H9 (cell line): ENCODE results near the gene ESRP2. TPM values are rescaled to one million over a fixed set of nuclear protein-coding genes. Genes with fewer than 3 reads are reported as not detected.

ENCODE experiments used
- DNase-seq: peaks from one replicate; pipeline ENCODE4 v3.0.0-alpha.2; 2017
- H2AFZ ChIP-seq: one replicate; pipeline ENCODE4 v1.6.1; 2013; ENCODE audit warnings: mild to moderate bottlenecking, low read length, control low read depth, moderate library complexity
- H2AK5ac ChIP-seq: 2 replicates; pipeline ENCODE4 v1.6.1; 2013; ENCODE audit warnings: low read length, control low read depth, mixed read lengths; ENCODE audit not compliant: insufficient read length
- H2BK120ac ChIP-seq: one replicate; pipeline ENCODE4 v1.6.1; 2013; ENCODE audit warnings: low read depth, mild to moderate bottlenecking, low read length, control low read depth, inconsistent platforms; ENCODE audit not compliant: poor library complexity, severe bottlenecking
- H2BK12ac ChIP-seq: 2 replicates; pipeline ENCODE4 v1.6.1; 2013; ENCODE audit warnings: low read length, control low read depth, mixed read lengths, low read depth; ENCODE audit not compliant: insufficient read length
- H2BK15ac ChIP-seq: 2 replicates; pipeline ENCODE4 v1.6.1; 2013; ENCODE audit warnings: low read depth, low read length, control low read depth
- H2BK20ac ChIP-seq: one replicate; pipeline ENCODE4 v1.6.1; 2013; ENCODE audit warnings: low read depth, mild to moderate bottlenecking, low read length, control low read depth, inconsistent platforms; ENCODE audit not compliant: poor library complexity, severe bottlenecking
- H2BK5ac ChIP-seq: 2 replicates; pipeline ENCODE4 v1.6.1; 2013; ENCODE audit warnings: low read length, control low read depth, mixed read lengths; ENCODE audit not compliant: insufficient read length
- H3K14ac ChIP-seq: 2 replicates; pipeline ENCODE4 v1.6.1; 2013; ENCODE audit warnings: low read length, control low read depth; ENCODE audit not compliant: insufficient read depth
- H3K18ac ChIP-seq: 2 replicates; pipeline ENCODE4 v1.6.1; 2013; ENCODE audit warnings: low read depth, mild to moderate bottlenecking, mixed read lengths, low read length, control low read depth; ENCODE audit not compliant: insufficient read length
- H3K23ac ChIP-seq: 2 replicates; pipeline ENCODE4 v1.6.1; 2013; ENCODE audit warnings: low read length, control low read depth, mixed read lengths, low read depth; ENCODE audit not compliant: insufficient read length
- H3K23me2 ChIP-seq: 2 replicates; pipeline ENCODE4 v1.6.1; 2013; ENCODE audit warnings: low read depth, mild to moderate bottlenecking, mixed read lengths, low read length, control low read depth; ENCODE audit not compliant: insufficient read length, poor library complexity, severe bottlenecking
- H3K27ac ChIP-seq: 2 replicates; pipeline ENCODE4 v1.5.1; 2013; ENCODE audit warnings: low read length, control low read depth, mixed read lengths, low read depth; ENCODE audit not compliant: insufficient read length
- H3K27me3 ChIP-seq: 2 replicates; pipeline ENCODE4 v1.6.1; 2013; ENCODE audit warnings: low read length, control low read depth, inconsistent platforms; ENCODE audit not compliant: insufficient read depth
- H3K4ac ChIP-seq: 2 replicates; pipeline ENCODE4 v1.6.1; 2013; ENCODE audit warnings: low read depth, mild to moderate bottlenecking, control low read depth, inconsistent platforms, low read length, moderate library complexity
- H3K4me1 ChIP-seq: 2 replicates; pipeline ENCODE4 v1.6.1; 2013; ENCODE audit warnings: low read length, control low read depth, inconsistent platforms; ENCODE audit not compliant: insufficient read depth
- H3K4me2 ChIP-seq: 2 replicates; pipeline ENCODE4 v1.6.1; 2013; ENCODE audit warnings: low read length, control low read depth, mixed read lengths; ENCODE audit not compliant: insufficient read length, insufficient read depth
- H3K56ac ChIP-seq: 2 replicates; pipeline ENCODE4 v1.6.1; 2013; ENCODE audit warnings: low read depth, mild to moderate bottlenecking, mixed read lengths, low read length, control low read depth; ENCODE audit not compliant: insufficient read length
- H3K79me1 ChIP-seq: 2 replicates; pipeline ENCODE4 v1.6.1; 2013; ENCODE audit warnings: low read depth, mild to moderate bottlenecking, moderate library complexity, low read length, control low read depth, inconsistent platforms; ENCODE audit not compliant: insufficient read depth, poor library complexity, severe bottlenecking
- H3K79me2 ChIP-seq: 2 replicates; pipeline ENCODE4 v1.6.1; 2013; ENCODE audit warnings: low read length, control low read depth, inconsistent platforms; ENCODE audit not compliant: insufficient read depth
- H3K9ac ChIP-seq: 2 replicates; pipeline ENCODE4 v1.6.1; 2013; ENCODE audit warnings: low read length, control low read depth, mixed read lengths; ENCODE audit not compliant: insufficient read length; ENCODE audit errors: extremely low read depth
- H3K9me3 ChIP-seq: one replicate; pipeline ENCODE4 v1.6.1; 2013; ENCODE audit warnings: low read depth, low read length, inconsistent platforms; ENCODE audit not compliant: control insufficient read depth
- H3T11ph ChIP-seq: one replicate; pipeline ENCODE4 v1.6.1; 2013; ENCODE audit warnings: mild to moderate bottlenecking, low read length, control low read depth, inconsistent platforms
- H4K20me1 ChIP-seq: one replicate; pipeline ENCODE4 v1.6.1; 2013; ENCODE audit not compliant: control insufficient read depth, insufficient read length, insufficient read depth
- H4K5ac ChIP-seq: 2 replicates; pipeline ENCODE4 v1.6.1; 2013; ENCODE audit warnings: low read depth, mild to moderate bottlenecking, mixed read lengths, low read length, control low read depth; ENCODE audit not compliant: insufficient read length
- H4K8ac ChIP-seq: replicated peaks from 2 replicates; pipeline ENCODE4 v1.6.1; 2013; ENCODE audit warnings: low read length, control low read depth, mixed read lengths, low read depth; ENCODE audit not compliant: insufficient read length
- H4K91ac ChIP-seq: 2 replicates; pipeline ENCODE4 v1.6.1; 2013; ENCODE audit warnings: low read depth, mild to moderate bottlenecking, moderate library complexity, mixed read lengths, low read length, control low read depth; ENCODE audit not compliant: insufficient read length
- H3K27ac Mint-ChIP-seq, 3 experiments: 2 replicates in 2 of 3; 3 replicates in 1 of 3; pipeline ENCODE4 v1.8.0; 2020 to 2021; ENCODE audit warnings: mixed read lengths in 3 of 3, mild to moderate bottlenecking in 1 of 3, moderate library complexity in 1 of 3
- H3K27me3 Mint-ChIP-seq: 2 replicates; pipeline ENCODE4 v1.8.0; 2021; ENCODE audit warnings: low read depth, mild to moderate bottlenecking, moderate library complexity, mixed read lengths
- H3K36me3 Mint-ChIP-seq, 3 experiments: 2 replicates in 2 of 3; 3 replicates in 1 of 3; pipeline ENCODE4 v1.8.0; 2020 to 2021; ENCODE audit warnings: low read depth in 3 of 3, mixed read lengths in 3 of 3; ENCODE audit not compliant: insufficient read depth in 1 of 3
- H3K4me1 Mint-ChIP-seq, 2 experiments: 2 replicates each; pipeline ENCODE4 v1.8.0; 2020; ENCODE audit warnings: mixed read lengths in 2 of 2
- H3K4me3 Mint-ChIP-seq, 2 experiments: 2 replicates in 1 of 2; 3 replicates in 1 of 2; pipeline ENCODE4 v1.8.0; 2020 to 2021; ENCODE audit warnings: mild to moderate bottlenecking in 2 of 2, mixed read lengths in 2 of 2, moderate library complexity in 1 of 2
- H3K9me3 Mint-ChIP-seq, 2 experiments: 2 replicates in 1 of 2; 3 replicates in 1 of 2; pipeline ENCODE4 v1.8.0; 2020; ENCODE audit warnings: mild to moderate bottlenecking in 2 of 2, mixed read lengths in 2 of 2, moderate library complexity in 1 of 2
- WGBS: extraction: QIAGEN DNeasy Blood & Tissue Kit; methylation state at CpG from one replicate; pipeline ENCODE4 v1.1.7; 2013; ENCODE audit warnings: missing lambda C conversion rate, low lambda C conversion rate, mixed read lengths; ENCODE audit not compliant: insufficient read length; ENCODE audit errors: extremely low coverage; 5-methylcytosine and 5-hydroxymethylcytosine counted together
- total RNA-seq: library from RNA; stranded (reverse); gene quantifications from 2 replicates; pipeline ENCODE4 v1.2.1, GENCODE V29; 2021
- TF ChIP-seq, protein P1 (sequence below): fragments of 200-600 bp; sonication (generic); conservative IDR thresholded peaks from 3 replicates; pipeline ENCODE4 v1.8.0; 2021; ENCODE audit warnings: antibody characterized with exemption, mild to moderate bottlenecking

Gene ESRP2
- total RNA-seq, 1 experiment from 2014 or later, result 59.5 TPM

DNA sequence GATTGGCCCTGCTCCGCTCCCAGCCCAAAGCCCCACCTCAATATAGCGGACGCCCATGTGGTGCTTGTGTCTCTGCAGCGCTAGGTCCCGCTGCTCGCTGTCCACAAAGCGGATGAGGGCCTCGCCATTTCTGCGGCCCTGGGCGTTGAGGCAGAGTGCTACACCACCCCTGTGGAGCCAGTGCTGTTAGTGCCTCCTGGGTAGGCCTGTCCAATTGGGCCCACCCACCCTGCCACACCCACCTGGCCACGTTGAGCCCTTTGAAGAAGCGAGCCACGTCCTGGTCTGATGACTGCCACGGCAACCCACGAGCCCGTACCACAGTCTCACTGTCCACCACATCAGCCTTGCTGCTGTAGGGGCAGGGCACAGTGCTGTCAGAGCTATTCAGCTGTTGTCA, 3.6 kb downstream of the ESRP2 start:
- no peaks in the 10 kb centered on the region for H4K20me1 ChIP-seq
- DNase-seq, result no peak
- H3K18ac ChIP-seq, result no peak overlapping the region
- H3K4me3 Mint-ChIP-seq, result no peak overlapping the region; a peak in 1 of 5 replicates
- TF ChIP-seq, protein P1, sequence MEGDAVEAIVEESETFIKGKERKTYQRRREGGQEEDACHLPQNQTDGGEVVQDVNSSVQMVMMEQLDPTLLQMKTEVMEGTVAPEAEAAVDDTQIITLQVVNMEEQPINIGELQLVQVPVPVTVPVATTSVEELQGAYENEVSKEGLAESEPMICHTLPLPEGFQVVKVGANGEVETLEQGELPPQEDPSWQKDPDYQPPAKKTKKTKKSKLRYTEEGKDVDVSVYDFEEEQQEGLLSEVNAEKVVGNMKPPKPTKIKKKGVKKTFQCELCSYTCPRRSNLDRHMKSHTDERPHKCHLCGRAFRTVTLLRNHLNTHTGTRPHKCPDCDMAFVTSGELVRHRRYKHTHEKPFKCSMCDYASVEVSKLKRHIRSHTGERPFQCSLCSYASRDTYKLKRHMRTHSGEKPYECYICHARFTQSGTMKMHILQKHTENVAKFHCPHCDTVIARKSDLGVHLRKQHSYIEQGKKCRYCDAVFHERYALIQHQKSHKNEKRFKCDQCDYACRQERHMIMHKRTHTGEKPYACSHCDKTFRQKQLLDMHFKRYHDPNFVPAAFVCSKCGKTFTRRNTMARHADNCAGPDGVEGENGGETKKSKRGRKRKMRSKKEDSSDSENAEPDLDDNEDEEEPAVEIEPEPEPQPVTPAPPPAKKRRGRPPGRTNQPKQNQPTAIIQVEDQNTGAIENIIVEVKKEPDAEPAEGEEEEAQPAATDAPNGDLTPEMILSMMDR, result no peak
- whole genome bisulfite sequencing, result no CpG with 5 or more reads among the region's 16 CpGs
- H2AK5ac ChIP-seq, result no peak overlapping the region
- H3K9me3 ChIP-seq, result no peaks in the 10 kb centered on the region
- H3K27me3 Mint-ChIP-seq, result no peaks in the 10 kb centered on the region
- no peaks in the 10 kb centered on the region for H3K9me3 Mint-ChIP-seq
- no peak overlapping the region for H2BK20ac ChIP-seq
- H3T11ph ChIP-seq, result no peak overlapping the region
- H2BK120ac ChIP-seq, result no peak overlapping the region
- H3K23ac ChIP-seq, result no peak overlapping the region
- no peaks in the 10 kb centered on the region for H3K27me3 ChIP-seq
- H3K4me1 Mint-ChIP-seq, result peaks cover 19 to 25% of the 10 kb centered on the region in 2 experiments
- no peak overlapping the region for H4K5ac ChIP-seq
- no peaks in the 10 kb centered on the region for H3K79me1 ChIP-seq
- no peak overlapping the region for H2BK15ac ChIP-seq
- no peaks in the 10 kb centered on the region; the same call in 1 of the 2 replicates for H3K79me2 ChIP-seq
- H2AFZ ChIP-seq, result no peak overlapping the region
- H2BK5ac ChIP-seq, result no peak overlapping the region
- peaks cover 10 to 53% (median 46%) of the 10 kb centered on the region in 3 experiments; a peak in 6 of 7 replicates for H3K36me3 Mint-ChIP-seq
- H3K27ac ChIP-seq, result no peak overlapping the region
- H3K56ac ChIP-seq, result no peak overlapping the region
- H3K4ac ChIP-seq, result no peak overlapping the region
- H3K9ac ChIP-seq, result no peak overlapping the region
- no peaks in the 10 kb centered on the region; the same call in 1 of the 2 replicates for H3K4me1 ChIP-seq
- peaks cover 13% of the 10 kb centered on the region for H3K23me2 ChIP-seq
- H3K14ac ChIP-seq, result no peak overlapping the region
- no peak overlapping the region for H4K91ac ChIP-seq
- H4K8ac ChIP-seq, result no peak overlapping the region
- H3K4me2 ChIP-seq, result no peak overlapping the region
- H2BK12ac ChIP-seq, result no peak overlapping the region
- H3K27ac Mint-ChIP-seq, result no peak overlapping the region
